GM21423 (cell line): ENCODE results near the gene BCORL1.

Experiments
- ATAC-seq: cut with Tn5 transposase; IDR thresholded peaks from one replicate; pipeline ENCODE4 v1.9.1; 2021; ENCODE audit warnings: mild to moderate bottlenecking, moderate library complexity; ENCODE audit not compliant: unreplicated experiment

Gene BCORL1

GRCh38 chrX:130009658-130010223 is 27.3 kb downstream of the BCORL1 start:
- no peak for ATAC-seq

- no peak for ATAC-seq
Observed at GRCh38 chrX:130012683-130013082, 30.2 kb downstream of the BCORL1 start.

DNA sequence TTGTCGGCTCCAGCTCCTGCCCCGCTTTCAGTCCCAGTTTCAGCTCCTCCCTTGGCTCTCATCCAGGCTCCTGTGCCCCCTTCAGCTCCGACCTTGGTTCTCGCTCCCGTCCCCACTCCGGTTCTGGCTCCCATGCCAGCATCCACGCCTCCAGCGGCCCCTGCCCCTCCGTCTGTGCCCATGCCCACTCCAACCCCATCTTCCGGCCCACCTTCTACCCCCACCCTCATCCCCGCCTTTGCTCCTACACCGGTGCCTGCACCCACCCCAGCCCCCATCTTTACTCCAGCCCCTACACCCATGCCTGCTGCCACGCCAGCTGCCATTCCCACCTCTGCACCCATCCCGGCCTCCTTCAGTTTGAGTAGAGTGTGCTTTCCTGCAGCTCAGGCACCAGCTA is 31.2 kb downstream of the BCORL1 start:
- ATAC-seq = no peak

DNA sequence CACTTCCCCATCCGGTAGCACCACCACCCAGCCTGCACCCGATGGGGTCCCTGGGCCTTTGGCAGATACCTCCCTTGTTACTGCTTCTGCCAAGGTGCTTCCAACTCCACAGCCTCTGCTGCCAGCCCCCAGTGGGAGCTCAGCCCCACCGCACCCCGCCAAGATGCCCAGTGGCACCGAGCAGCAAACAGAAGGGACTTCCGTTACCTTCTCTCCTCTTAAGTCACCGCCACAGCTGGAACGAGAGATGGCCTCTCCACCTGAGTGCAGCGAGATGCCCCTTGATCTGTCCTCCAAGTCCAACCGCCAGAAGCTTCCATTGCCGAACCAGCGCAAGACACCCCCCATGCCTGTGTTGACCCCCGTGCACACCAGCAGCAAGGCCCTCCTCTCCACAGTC is 31.9 kb downstream of the BCORL1 start:
- no peak for ATAC-seq

- no peak for ATAC-seq
Observed at GRCh38 chrX:130014770-130015169, 32.3 kb downstream of the BCORL1 start.

- ATAC-seq = no peak
Observed at GRCh38 chrX:130015181-130015580, 32.7 kb downstream of the BCORL1 start.

DNA sequence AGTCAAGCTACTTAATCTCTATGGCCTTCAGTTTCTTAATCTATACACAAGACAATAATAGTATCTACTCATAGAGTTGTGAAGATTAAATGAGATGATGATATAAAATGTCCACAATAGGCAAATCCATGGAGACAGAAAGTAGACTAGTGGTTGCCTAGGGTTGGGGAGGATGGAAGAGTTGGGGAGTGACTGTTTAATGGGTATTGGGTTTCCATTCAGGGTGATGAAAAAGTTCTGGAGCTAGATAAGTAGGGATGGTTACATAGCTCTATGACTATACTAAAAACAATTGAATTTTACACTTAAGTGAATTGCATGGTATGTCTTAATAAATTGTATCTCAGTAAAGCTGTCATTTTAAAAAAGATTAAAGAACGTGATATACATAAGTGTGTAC is 35.7 kb downstream of the BCORL1 start:
- no peak for ATAC-seq

- ATAC-seq = no peak
Observed at GRCh38 chrX:130020661-130021324, 38.4 kb downstream of the BCORL1 start.

DNA sequence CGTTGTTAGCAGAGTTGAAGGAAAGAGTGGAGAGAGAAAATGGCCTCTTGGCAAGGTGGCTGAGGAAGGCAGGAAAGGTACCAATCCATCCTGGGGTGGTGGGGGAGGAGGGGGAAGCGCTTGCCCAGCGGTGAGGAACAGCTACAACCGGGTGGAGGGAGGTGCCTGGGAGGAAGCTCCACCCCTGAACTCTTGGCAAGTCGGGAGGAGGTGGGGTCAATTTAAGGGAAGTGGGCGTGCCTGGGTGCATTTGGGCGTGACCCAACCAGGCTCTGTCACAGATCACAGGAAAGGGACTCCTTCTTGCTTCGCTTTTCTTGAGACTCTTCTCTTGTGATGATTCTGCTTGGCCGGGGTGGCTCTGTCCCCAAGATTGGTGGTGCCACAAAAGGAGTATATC is 41.7 kb downstream of the BCORL1 start:
- peak; percentile 100 for ATAC-seq

DNA sequence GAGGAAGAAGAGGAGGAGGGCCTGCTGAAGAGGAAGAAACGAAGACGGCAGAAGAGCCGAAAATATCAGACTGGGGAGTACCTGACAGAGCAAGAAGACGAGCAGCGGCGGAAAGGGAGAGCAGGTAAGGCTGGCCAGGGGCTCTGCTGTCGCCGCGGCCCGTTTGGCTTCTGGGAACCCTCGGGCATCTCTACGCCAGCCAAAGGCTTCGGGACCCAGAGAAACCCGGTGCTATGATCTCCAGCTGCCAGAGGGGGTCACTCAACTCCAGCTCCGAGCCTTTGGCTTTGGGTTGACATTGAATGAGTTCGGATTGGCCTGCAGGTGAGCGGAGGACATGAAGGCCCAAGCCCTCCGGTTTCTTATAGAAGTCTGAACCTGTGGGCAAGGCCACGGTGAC is 42.8 kb downstream of the BCORL1 start:
- no peak for ATAC-seq

DNA sequence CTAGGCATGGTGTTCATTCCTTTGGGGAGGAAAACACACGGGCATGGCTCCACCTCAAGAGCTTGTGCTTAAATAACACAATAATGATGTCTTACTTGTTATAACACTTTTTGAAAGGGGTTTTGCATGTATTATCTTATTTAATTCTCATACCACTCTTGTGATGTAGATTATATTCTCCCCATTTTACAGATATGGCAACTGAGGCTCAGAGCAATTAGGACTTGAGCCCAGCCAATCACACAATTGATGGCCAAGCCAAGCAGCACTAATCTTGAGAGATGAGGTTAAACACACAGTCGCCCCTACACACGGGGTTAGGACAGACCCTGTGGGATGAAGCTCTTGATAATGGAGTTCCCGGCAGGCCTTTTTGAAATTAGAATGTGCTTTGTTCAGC is 45.1 kb downstream of the BCORL1 start:
- ATAC-seq = no peak

- ATAC-seq = no peak
Observed at GRCh38 chrX:130028196-130028595, 45.8 kb downstream of the BCORL1 start.

- ATAC-seq = no peak
Observed at GRCh38 chrX:130030826-130031225, 48.4 kb downstream of the BCORL1 start.

GRCh38 chrX:130032552-130032951 is 50.1 kb downstream of the BCORL1 start:
- no peak for ATAC-seq

DNA sequence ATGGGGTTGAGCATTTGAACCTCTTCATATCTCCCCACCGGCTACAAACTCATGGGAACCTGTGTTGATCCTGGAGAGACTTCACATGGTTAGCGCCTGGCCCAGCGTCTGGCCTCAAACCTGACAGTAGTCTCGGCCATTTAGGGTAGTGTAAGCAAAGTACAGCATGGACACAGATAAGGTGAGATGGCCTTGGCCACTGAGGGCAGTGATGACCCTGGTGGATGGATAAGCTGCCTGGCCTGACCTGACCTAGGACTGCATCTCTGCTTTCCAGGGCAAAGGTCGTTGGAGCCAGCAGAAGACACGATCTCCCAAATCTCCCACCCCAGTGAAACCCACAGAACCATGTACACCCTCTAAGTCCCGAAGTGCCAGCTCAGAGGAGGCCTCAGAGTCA is 51.7 kb downstream of the BCORL1 start:
- no peak for ATAC-seq

GRCh38 chrX:130039847-130040246 is 57.4 kb downstream of the BCORL1 start:
- no peak for ATAC-seq

DNA sequence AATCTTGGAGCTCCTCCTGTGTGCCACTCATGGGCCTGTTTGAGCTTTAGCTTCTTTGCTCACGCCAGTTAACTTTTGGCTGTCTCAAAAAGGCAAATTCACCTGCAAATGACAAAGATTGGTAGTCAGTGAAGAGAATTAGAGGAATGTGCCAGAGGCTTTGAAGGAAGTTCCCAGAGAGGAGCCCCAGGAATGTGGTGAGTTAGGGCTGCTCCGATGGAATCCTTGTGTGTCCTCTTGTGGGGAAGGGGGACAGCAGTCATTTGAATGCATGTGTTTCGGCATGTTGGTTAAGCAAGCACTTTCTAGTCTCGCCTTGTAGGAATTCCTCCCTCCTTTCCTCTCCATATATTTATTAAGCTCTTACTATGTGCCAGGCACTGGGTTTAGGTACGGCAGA is 65.0 kb downstream of the BCORL1 start:
- ATAC-seq = no peak

- no peak for ATAC-seq
Observed at GRCh38 chrX:130048686-130049222, 66.3 kb downstream of the BCORL1 start.

- ATAC-seq = no peak
Observed at GRCh38 chrX:130049821-130050220, 67.4 kb downstream of the BCORL1 start.

GRCh38 chrX:130051176-130051845 is 68.9 kb downstream of the BCORL1 start:
- ATAC-seq = no peak

GRCh38 chrX:130053236-130053635 is 70.8 kb downstream of the BCORL1 start:
- ATAC-seq = no peak

DNA sequence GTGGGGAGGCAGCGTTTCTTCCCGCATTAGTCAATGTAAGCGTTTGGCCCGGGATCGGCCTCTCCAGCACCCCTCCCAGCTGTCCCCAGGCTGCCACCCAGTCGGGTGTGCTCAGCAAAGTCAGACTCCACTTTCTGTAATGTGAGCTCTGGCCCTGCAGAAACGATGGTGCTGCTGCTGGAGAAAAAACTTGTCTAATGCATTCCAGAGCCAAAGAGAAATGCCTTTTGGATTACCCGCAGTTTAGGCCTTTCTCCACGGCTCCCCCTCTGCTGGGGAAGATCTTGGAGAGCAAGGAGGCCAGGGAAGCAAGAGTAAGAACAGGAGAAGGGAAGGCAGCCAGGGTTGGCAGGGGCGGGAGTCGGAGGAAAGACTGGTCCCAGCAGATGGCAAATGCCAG is 72.7 kb downstream of the BCORL1 start:
- ATAC-seq = no peak
